Sigmoid colon (tissue), 3 donors: ENCODE measurements around the gene CUX1.

Experiments used
- POLR2A ChIP-seq, 2 donors: fragments of 450-650 bp; IDR thresholded peaks; one replicate each; pipeline ENCODE4 v1.6.1; 2016; ENCODE audit warnings: antibody characterized with exemption in 2 of 2, mild to moderate bottlenecking in 2 of 2, moderate library complexity in 2 of 2
- TF ChIP-seq, protein P1 (sequence below), 4 experiments: fragments of 450-650 bp in 3 of 4; fragments of 200-600 bp in 1 of 4; IDR thresholded peaks; one replicate each; pipeline ENCODE4 v1.5.1; 2016 to 2019; ENCODE audit warnings: antibody characterized with exemption in 4 of 4, mild to moderate bottlenecking in 3 of 4, moderate library complexity in 2 of 4

DNA sequence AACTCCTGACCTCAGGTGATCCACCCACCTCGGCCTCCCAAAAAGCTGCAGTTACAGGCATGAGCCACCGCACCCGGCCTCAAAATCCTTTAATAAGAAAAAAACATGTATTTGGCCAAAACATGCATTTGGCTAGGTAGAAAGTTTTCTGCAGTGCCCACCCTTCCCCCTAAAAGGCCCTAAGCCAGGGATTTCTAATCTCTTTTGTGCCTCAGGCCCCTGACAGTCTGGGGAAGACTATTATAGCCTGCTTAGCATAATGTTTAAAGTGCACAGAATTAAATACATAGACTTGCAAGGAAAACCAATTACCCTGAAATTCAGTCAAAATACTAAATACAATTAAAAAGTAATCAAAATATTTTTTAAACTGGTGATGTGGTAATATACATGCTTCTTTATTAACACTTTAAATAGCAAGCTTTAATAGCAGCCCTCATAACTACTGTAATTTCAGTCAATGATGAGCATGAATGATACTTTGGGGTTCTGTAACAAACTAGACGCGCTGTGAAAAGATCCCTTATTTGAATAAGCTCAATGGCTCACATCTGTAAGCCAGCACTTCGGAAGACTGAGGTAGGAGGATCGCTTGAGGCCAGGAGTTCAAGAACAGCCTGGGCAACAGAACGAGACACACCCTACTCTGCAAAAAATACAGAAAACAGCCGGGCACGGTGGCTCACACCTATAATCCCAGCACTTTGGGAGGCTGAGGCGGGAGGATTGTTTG, 508.9 kb downstream of the CUX1 start:
- no peak for TF ChIP-seq POLR2A (IDR thresholded peaks at IDR 0.05)
- TF ChIP-seq, protein P1, sequence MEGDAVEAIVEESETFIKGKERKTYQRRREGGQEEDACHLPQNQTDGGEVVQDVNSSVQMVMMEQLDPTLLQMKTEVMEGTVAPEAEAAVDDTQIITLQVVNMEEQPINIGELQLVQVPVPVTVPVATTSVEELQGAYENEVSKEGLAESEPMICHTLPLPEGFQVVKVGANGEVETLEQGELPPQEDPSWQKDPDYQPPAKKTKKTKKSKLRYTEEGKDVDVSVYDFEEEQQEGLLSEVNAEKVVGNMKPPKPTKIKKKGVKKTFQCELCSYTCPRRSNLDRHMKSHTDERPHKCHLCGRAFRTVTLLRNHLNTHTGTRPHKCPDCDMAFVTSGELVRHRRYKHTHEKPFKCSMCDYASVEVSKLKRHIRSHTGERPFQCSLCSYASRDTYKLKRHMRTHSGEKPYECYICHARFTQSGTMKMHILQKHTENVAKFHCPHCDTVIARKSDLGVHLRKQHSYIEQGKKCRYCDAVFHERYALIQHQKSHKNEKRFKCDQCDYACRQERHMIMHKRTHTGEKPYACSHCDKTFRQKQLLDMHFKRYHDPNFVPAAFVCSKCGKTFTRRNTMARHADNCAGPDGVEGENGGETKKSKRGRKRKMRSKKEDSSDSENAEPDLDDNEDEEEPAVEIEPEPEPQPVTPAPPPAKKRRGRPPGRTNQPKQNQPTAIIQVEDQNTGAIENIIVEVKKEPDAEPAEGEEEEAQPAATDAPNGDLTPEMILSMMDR (IDR thresholded peaks at IDR 0.05) = no peak
